Prostate gland (tissue), 2 donors: Measurements from ENCODE around the gene CDCA7L.

ENCODE experiments used
- CTCF ChIP-seq, 4 experiments: fragments of 200-600 bp in 2 of 4; fragments of 450-650 bp in 2 of 4; sonication (generic) in 2 of 4; IDR thresholded peaks; 1 replicate in 3 of 4; 2 replicates in 1 of 4; pipeline ENCODE4 v1.5.1; 2016 to 2019; ENCODE audit warnings: antibody characterized with exemption in 4 of 4, mild to moderate bottlenecking in 2 of 4, moderate library complexity in 2 of 4
- POLR2AphosphoS5 ChIP-seq: sonication (generic); formaldehyde crosslinking; IDR thresholded peaks from one replicate; pipeline ENCODE4 v1.6.1; 2017; ENCODE audit warnings: antibody characterized with exemption

DNA sequence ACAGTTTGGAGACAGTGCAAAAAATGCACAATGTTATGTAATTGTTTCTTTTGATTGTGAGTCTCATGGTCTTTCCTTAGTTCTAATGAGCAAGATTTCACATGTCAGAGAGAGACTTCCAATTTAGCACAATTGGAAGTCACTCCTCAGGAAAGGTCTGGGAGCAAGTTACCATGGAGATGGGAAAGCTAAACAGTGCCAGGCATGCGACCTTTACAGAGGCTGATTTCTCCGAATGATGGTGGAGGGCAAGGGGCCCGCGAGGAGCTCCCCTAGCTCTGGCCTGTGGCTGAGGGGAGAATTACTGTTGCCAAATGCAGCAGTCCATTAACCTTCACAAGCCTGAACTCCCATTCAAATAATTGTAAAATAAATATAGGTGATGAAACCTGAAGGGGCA is 59.3 kb downstream of the CDCA7L start:
- TF ChIP-seq POLR2AphosphoS5 (no peak), CTCF (IDR thresholded peaks at IDR 0.05) (no peak)
